Hematopoietic multipotent progenitor cell treated with erythropoietin and hydrocortisone succinate and interleukin-3 and kit ligand, for 17 days (in vitro differentiated cells): Measurements from ENCODE around the gene OTOF.
A peak's percentile ranks its signal among the peaks of the same experiment; 100 is the strongest.

Experiments
- DNase-seq: peaks from one replicate; pipeline ENCODE4 v3.0.0-alpha.2; 2015; ENCODE audit warnings: low spot score

The OTOF gene

GRCh38 chr2:26449278-26450030, 28.5 kb downstream of the OTOF start:
- DNase-seq, result no peak

- no peak for DNase-seq
Measured at GRCh38 chr2:26448651-26449050, 29.3 kb downstream of the OTOF start.

GRCh38 chr2:26444236-26444635, 33.7 kb downstream of the OTOF start:
- DNase-seq, result no peak

DNA sequence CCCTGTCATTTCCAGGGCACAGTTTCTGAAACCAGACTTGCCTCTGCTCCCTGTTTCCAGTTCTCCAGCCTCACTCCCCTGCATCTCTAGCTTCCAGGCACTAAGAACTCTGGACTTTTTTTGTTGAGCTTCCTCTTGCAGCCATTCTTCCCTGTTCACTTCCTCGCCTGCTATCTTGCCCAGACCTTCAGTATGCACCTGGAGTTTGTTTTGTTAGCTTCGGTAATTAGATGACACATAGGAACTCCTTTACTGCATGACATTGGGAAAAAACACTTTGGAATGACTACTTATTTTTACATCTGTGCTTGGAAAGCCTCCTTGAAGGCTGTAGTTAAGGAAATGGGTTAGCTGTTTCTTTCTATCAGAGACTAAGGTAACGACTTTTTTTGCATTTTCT, 35.2 kb downstream of the OTOF start:
- no peak for DNase-seq

DNA sequence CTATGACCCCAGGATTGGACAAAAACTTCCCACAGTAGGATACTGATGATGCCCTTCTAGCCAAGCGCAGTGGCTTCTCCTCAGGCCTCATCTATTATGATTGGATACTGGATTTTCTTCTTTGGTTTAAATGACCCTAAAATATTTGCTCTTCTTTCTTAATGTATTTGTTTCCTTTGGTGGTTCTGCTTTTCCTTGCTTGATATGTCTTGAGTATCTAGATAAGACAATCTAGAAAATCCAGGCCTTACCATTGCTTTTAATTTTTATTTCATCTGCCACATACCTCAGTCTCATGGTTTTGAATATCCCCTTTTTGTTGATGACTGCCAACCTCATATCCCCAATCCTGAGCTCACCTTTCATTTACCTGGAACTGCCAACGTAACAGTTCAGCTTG, 35.6 kb downstream of the OTOF start:
- DNase-seq, result no peak

DNA sequence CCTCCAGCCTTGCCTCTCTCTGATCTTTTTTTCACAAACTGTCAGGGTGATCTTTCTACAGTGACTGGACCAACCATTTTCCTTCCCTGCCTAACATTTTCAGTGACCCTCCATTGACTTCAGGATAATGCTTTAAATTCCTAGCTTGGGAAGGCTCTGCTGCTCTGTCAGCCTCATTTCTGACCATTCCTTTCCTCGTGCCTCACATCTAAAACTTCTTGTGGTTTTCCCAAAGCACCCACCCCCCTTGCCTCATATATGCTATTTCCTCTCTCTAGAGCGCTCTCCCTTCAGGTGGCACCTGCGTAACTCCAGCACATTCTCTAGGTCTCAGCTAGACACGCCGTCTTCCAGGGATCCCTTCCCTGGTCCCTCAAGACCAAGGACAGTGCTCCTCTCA, 39.0 kb downstream of the OTOF start:
- no peak for DNase-seq

DNA sequence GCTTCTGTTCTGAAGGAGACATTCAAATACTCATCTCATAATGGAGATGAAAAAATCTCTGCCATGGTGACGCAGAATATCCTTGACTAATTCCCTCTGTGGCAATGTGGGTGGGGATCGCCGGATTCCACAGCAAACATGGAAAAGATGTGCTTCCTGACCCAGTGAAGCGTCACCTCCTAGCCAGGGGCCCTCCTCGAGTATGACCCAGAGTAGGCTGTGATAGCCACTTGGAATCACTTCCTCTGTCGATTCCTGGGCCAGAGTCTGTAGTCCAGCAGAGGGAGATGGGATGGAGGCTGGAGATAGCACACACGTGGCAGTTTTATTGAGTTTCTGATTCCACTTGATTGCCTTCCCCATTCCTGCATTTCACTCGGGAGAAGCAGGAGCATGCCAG, 39.4 kb downstream of the OTOF start:
- no peak for DNase-seq

DNA sequence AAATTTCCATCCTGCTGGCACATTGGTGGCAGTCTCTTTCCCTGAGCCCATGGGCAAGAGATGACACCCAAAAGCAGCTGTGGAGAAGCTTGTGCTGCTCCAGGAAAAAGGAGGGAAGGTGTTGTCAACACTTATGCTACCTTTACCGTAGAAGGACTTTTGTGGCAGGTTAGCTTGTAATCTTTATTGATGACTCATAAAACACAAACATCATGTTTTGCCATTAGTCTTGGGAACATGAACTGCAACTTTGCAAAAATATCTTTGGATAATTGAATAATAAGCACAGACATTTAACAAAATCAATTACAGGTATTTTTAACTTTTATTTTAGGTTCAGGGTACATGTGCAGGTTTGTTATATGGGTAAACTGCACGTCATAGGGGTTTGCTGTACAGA, 42.8 kb downstream of the OTOF start:
- DNase-seq, result no peak

DNA sequence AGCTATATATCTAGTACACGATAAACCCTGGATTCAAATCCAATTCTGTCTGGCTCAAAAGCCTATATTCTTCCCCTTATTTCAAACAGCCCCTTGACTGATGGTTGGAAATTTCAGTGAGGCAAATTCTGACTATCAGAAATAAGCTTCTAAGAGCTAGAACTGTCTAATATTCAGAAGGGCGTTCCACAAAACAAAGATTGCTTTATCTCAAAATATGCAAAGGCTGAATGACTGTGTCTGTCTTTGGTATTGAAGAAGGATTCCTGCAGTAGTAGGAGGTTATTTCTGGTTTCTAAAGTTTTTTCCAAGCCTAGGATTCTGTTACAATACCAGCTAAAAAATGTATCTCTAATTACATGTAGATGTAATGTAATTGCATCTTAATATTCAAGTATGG, 45.1 kb downstream of the OTOF start:
- DNase-seq, result no peak

DNA sequence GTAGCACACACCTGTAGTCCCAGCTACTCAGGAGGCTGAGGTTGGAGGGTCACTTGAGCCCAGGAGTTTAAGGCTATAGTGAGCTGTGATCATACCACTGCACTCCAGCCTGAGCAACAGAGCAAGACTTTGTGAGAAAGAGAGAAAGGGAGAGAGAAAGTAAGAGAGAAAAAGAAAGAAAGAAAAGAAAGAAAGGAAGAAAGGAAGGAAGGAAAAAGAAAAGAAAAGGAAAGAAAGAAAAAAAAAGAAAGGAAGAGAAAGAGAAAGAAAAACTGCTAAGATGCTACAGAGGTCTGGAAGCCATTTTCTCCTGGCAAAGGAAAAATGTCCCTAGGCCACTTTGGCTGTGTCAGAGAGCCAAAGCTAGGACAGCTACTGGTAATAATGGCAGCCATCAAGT, 45.6 kb downstream of the OTOF start:
- no peak for DNase-seq

- DNase-seq, result no peak
Measured at GRCh38 chr2:26430826-26431225, 47.1 kb downstream of the OTOF start.

DNA sequence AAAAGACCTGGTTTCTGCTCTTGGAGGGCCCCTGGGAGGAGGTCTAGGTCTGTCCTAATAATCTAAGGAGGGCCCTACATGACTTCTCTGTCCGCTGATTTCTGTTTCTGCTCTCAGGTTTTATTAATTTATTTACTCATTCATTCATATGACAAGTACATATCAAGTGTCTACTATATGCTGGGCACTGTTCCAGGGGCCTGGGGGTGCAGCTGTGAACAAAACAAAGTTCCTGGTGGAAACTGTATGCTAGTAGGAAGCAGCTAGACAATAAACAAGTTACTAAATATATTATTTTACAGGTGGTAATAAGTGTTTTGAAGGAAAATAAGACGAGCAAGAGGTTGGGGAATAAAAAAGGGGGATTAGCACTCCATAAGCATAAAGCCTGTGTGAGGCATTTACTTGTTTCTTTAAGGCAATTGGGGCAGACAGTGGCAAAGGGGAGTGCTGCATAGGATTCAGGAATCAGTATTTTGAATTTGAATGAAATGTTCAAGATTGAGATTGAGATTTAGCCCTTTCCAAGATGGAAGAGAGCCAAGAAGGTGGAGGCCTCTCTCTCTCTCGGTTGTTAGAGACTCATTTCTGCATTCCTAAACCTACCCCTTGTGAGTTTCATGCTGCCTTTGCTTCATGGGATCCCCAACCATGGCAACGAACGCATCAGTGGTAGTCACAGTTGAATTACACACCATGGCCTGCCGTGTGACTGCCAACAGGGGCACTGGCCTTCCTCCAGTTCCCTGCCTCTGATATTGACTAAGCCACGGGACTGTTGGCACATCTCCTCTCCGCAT, 47.9 kb downstream of the OTOF start:
- no peak for DNase-seq

DNA sequence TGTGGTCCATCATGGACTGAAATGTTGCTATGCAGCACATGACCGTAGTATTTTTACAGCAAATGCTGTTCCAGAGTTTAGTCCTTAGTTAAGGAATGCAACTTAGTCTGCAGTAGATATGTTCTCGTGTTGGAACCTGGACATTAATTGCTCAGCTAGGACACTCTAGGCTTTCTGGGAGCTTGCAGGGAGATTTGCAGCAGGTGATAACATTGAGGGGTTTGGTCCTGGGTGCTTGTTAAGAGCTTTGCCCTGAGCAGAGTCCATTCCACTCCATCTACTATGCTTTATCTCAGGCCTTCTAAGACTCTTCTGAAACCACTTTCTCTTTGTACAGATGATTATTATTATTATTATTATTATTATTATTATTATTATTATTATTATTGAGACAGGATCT, 49.1 kb downstream of the OTOF start:
- DNase-seq, result no peak

DNA sequence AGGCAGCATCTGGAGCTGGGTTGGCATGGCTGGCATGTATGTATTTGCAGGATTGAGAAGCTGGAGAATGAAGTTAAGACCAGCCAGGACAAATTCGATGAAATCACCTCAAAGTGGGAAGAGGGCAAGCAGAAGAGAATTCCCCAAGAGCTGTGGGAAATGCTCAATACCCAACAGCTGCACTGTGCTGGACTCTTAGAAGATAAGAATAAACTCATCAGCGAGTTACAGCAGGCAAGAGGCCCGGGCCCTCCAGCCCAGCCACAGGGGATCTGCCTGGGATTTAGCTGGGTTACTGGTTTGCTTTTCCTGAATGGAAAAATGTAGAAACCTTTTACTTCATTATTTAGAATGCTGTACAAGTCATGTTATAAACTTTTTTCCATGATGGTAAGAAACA, 53.7 kb downstream of the OTOF start:
- no peak for DNase-seq

- DNase-seq, result no peak
Measured at GRCh38 chr2:26423750-26424149, 54.2 kb downstream of the OTOF start.

GRCh38 chr2:26422947-26423629, 54.8 kb downstream of the OTOF start:
- DNase-seq, result no peak

GRCh38 chr2:26421961-26422360, 56.0 kb downstream of the OTOF start:
- no peak for DNase-seq

DNA sequence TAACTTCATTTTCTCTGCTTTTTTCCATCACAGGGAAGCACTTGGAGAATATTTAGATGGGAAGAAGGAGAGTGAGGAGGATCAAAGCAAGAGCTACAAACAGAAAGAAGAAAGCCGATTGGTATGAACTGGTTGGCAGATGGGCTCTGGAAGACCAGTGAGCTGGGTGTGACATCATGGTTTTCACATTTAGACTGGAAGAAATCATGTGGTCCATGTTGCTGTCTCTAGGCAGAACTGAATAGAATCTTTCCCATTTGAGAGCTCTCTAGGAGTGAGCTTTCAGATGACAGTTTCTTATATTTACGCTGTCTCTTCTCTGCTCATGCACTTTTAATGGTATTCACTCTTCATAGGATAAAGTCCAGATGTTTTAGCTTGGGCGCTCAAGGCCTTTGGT, 63.6 kb downstream of the OTOF start:
- DNase-seq, result no peak

DNA sequence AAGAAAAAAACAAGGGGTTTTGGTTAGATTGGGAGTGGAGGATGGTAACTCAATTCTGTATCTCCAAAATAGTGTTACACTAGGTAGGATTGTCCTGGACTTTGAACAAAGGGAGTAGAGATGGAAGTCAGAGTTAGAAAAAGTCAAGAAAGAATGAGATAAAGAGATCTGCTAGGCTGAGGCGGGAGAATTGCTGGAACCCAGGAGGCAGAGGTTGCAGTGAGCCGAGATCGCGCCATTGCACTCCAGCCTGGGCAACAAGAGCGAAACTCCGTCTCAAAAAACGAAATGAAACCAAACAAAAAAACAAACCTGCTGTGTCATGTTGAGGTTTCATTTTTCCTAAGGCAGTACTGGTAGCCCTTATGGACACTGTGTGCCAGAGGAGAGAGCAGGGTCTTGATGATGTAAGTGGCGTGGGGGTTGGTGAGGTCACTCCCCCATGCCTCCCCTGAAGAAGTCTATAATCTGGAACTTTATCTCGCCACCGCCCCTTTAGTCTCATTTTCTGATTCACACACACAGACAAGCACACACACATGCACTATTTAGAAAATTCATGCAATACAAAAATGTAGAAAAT, 65.7 kb downstream of the OTOF start:
- peak; percentile 69 for DNase-seq

GRCh38 chr2:26411419-26411818, 66.5 kb downstream of the OTOF start:
- no peak for DNase-seq

GRCh38 chr2:26410764-26411243, 67.1 kb downstream of the OTOF start:
- DNase-seq, result no peak

GRCh38 chr2:26409785-26410184, 68.1 kb downstream of the OTOF start:
- no peak for DNase-seq

DNA sequence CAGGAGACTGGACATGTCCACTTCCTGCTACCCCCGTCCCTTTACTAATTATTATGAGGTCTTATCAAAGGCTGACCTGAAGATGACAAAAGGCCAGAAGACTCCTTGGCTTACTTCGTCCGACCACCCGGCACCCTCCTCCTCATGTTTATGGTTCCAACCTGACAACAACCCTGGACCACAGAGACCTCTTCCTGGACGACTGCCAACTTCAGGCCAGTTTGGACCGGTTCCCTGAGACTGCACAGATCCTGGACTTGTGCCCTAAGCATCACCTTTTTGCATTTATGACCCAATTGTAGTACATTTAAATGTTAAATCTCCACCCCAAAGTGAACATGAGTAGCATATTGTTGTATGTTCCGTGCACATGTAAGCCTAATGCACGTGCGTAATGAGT, 70.4 kb downstream of the OTOF start:
- DNase-seq, result no peak
